HPDE6-E6E7 (cell line): Measurements from ENCODE around the gene MME.
"Not testable (repeated sequence)": the region's sequence is repeated elsewhere in the genome, so short reads cannot be mapped to it uniquely, and the experiment has no call there.

Experiments used
- DNase-seq: peaks from one replicate; pipeline ENCODE4 v3.0.0; 2011; ENCODE audit warnings: missing footprints; ENCODE audit errors: extremely low spot score

The MME gene

DNA sequence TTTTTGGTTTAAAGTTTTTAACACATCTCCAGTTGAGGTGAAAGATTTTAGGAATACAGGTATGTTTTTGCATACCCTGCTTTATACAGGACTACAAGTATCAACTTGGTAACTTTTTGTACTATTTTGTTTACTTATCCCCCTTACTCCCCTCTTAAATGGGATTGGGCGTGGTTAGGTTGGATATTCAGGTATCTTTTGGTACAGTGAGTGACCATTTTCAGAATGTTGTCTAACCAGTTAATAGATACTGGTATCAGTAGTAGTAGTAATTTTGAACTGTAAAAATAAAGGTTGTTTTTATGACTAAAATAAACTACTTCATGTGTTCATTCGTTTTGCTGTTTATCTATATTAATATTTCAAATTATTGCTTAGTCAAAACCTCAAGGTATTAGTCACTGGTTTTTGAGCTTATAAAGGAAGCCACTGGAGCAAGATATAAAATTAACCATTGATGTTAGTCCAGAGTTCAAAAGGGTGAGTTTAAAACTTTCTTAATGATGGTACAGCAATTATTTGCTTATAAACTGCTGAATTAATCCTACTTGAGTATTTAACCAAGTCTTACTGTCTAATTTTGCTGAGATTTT lies 3.3 kb downstream of the MME start:
- DNase-seq, result no peak

DNA sequence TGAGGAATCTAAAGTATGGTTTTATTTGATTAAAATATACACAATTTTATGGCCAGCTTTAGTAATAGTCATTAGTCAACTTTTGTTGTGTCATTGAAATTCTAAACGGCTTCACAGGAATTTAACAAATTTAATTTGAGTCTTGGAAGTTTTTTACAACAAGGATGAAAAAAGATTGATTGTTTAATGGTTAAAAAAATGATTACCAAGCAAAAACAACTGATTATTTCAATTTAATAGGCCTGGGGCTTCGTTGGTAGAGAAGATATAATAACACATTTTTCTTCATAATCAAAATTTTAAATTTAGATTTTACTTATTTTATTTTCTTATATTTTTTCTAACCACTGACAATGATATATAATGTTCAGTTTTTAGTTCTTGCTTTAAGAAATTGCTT lies 4.4 kb downstream of the MME start:
- no peak for DNase-seq

DNA sequence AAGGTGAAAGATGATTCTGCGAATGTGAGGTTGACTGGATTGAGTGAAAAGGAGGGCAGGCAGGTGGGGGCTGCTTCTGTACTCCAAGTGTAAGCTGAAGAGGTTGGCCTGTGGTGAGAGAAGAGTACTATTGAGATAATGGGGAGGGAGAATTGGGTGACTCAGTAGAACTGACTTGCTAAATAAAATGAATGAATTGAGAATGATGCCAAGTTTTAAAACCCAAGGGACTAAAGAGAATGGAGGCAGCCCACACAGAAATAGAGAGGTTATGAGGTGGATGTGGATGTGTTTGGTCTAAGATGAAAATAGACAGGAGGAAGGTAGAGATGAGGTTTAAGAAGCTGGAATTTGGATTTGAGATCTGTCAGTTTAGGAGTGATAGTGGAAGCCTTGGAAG lies 5.9 kb downstream of the MME start:
- DNase-seq, result no peak

DNA sequence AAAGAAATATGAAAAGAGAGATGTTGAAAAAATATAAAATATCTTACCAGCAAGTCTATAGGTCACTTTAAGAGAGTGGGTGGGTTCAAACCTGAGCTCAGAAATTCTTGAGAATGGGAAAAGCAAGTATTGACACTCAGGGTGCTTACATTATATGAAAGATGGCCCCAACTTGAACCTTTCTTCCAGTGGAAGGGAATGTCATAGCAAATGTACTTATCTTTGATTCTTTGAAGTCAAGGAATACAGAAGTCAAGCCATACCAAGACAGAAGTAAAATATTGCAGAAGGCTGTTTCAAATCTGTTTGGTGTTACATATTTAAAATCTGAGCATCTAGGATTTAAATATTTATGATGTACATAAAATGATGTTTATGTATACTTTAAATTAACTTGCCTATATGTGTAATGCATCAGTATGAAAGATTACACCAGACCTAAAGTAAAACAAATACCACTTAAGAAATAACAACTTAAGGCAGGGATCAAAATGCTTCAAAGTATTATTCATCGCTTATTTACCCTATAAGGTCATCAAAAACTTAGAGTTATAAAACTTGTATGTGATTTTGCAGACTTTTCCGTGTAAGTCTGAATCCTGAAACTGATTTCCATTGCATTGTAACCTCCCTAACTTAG lies 8.7 kb downstream of the MME start:
- no peak for DNase-seq

DNA sequence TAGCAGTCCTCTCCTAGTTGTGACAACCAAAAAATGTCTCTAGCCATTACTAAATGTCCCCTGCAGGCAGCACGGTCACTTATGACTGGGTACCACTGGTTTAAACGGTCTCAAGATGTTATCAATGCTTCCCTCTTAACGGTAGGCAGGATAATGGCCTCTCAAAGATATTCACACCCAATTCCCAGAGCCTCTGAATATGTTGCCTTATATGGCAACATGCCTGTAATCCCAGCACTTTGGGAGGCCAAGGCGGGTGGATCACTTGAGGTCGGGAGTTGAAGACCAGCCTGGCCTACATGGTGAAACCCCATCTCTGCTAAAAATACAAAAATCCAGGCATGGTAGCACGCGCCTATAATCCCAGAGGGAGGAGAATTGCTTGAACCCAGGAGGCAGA lies 9.4 kb downstream of the MME start:
- DNase-seq, result no peak

DNA sequence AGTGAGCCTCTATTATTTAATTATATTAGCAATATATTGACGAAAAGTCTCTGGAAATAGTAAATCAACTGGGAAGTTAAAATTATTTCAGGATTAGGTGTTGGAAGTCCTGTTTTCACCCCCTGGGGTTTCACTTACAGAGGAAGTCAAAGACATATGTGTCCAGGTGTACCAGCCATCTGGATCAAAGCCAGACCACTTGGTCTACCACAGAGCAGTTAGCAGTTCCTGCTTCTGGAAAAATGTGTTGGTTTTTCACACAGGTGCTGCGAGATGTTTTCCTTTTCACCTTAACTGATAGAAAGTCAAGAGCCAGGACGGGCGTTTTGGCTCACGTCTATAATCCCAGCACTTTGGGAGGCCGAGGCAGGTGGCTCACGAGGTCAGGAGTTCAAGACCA lies 13.1 kb downstream of the MME start:
- no peak for DNase-seq

DNA sequence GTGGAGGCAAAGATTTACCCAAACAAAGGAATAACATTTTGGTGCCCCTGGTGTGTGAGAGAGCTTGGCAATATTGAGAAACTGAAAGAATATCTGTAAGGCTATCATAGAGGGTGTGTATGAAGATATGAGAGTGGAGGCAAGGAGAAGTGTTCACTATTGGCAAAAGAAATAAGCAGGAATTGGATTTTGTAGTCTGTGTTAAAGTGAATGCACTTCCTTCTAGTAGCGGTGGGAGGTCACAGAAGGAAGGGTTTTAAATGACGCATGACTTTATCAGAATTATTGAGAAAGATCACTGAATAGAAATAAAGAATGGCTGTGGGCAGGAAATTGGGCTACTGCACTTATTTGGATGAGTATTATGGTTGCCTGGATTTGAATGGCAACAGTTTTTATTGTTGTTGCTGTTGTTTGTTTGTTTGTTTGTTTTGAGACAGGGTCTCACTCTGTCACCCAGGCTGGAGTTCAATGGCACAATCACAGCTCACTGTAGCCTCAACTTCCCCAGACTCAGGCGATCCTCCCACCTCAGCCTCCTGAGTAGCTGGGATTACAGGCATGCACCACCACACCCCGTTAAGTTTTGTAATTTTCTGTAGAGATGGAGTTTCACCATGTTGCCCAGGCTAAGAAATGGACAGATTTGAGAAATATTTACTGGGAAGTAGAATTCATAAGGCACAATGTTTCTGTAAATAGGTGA lies 16.3 kb downstream of the MME start:
- no peak for DNase-seq

DNA sequence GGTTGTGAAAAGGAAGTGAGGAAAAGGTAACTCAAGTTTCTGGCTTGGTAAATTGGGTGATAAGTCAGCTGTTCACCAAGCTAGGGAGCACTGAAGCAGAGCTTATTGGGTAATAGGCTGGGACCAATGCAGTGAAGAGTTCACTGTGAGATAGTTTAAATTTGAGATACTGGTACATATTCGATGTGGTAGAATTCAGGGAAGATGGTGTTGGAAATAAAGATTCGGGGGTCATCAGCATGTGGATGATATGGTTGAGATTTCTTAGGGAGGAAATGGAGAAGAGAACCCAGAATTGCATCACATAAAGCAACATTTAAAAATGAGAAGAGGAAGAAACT lies 16.9 kb downstream of the MME start:
- no peak for DNase-seq

DNA sequence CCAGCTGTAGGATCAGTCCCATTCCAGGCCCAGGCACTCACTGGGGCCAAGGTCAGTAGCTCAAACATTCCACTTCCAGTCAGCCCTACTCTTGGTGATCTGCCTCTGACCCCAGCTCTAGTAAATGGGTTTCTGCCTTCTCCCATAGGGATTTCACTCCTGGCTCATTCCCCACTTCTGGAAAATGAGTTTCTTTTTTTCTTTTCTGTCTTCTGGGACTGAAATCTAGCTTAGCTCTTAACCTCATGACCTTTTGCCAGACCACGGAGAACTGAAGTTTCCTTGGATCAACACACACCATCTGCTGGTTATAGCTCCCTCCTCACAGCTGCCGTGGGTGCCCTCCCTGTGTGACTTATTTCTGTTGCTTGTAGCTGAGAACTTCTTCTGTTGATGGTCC lies 21.3 kb downstream of the MME start:
- no peak for DNase-seq

DNA sequence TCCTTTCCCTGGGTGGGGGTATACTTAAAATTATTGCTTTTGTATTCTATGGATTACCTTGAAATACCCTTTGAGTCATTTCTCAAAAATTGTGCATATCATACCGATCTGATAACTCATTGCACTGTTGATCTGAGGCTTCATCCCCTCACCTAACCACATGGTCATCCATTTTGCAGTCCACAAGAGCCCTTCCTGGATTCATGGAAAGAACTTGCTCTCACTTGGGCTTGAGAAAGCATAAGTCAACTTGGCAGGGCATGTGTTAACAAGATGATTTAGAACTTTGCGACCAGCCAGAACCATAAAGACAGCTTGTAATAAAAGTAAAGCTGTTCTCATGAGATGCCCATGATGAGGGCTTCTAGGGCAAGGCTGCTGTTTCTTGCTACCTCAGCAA lies 22.2 kb downstream of the MME start:
- DNase-seq, result no peak

DNA sequence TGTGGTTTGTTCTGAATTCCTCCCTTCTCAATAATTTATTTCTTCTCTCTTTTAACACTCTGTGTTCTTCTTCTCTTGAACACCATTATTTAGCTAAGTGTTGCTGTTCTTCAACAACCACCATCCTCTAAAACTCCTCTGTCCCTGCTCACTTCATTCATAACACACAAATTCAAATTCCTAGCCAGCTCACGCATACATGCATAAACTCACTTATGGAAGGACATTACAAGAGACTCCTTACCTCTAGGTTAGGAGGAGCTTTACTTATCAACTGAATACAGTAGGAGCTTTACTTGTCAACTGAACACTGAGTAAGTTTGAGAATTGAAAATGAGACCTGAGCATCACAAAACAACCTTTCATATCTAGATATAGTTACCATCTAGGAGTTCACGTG lies 23.6 kb downstream of the MME start:
- DNase-seq, result no peak

DNA sequence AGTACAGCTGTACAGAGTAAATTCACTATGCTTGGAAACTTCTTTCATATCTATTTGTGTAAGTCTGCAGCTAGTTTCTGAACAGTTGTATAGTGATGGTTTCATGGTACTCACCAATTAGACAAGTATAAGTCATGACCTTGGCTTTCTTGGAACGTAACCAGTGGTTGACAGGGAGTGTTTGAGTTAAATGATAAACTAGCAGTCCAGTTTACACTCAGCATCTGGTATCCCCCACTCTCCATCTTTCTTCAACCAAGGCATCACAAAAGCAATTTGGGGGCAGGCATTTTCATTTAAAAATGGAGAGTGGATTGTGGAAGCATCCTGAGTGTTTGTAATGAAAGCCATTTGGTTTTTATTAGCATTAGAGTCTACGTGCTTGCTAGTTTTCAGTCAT lies 26.0 kb downstream of the MME start:
- no peak for DNase-seq

DNA sequence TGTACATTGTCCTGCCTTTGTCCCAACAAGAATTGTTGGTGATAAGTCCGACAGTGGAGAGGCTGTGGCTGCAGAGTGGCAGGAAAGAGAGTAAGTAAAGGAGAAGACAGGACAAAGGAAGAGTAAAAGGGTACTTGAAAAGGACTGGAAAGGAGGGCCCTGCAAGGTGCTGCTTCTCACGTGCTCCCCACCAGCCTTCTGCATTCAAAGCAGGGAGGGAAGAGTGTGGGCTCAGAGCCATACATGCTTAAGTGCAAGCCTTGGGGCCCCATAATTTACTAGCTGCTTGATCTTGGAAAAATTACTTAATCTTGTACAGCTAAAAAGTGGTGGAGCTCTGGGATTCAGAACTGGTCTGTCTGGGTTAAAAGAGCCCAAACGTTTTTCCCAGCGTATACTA lies 29.9 kb downstream of the MME start:
- DNase-seq, result no peak

DNA sequence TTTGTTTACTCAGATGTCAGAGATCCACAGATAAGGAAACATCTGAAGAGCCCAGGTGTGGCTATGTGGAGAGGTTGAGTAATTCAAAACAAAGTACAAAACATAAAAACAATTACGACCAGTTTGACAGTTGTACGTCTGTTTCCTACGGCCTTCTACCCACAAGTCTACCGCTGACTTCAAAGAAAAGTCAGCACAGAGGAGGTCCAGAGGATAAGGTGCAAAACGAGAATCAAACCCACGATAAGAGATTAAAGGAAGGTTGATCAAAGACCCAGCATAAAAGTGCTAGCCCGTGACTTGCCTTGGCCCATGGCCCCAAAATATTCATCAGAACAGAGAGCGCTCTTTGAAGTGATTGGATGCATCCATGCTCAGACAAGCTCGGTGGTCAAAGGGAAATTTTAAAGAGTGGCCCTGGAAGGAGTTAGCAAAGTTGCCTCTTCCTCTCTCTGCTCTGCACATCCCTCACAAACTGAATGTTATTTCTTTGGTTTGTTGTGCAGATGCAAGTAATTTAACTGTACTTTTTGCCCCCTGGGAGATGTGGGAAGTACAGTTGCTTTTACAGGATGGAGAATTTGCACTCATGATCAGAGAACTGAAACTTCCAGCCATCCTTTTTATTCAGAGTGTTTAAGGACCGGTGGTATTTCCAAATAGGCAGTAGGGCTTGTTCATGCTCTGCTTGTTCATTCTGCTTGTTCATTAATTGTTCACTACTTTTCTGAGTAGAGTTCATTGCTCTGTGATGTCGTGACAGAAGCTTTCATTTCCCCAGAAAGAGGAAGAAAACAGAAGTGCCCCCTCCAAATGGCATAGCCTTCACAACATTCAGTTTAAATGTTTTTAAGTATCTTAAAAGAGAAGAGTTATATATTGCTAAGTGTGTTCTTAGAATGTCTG lies 31.1 kb downstream of the MME start:
- DNase-seq, result no peak

DNA sequence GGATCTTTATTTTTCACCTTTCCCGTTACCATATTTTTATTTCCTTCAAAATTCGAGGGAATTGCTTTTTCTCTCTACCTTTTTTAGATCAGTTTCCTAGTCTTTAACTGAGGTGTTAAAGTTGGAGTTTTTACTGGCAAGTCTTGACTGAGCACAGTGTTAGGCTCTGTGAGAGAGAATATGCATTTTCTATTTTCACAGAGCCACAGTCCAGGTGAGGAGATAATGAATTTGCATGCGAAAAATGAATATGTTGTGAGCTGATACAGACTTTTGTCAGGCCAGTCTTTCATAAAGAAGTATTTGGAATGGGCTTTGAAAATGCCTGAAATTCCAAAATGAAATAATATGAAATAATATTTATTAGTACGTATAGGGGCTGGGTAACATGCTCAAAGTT lies 31.9 kb downstream of the MME start:
- DNase-seq, result no peak

DNA sequence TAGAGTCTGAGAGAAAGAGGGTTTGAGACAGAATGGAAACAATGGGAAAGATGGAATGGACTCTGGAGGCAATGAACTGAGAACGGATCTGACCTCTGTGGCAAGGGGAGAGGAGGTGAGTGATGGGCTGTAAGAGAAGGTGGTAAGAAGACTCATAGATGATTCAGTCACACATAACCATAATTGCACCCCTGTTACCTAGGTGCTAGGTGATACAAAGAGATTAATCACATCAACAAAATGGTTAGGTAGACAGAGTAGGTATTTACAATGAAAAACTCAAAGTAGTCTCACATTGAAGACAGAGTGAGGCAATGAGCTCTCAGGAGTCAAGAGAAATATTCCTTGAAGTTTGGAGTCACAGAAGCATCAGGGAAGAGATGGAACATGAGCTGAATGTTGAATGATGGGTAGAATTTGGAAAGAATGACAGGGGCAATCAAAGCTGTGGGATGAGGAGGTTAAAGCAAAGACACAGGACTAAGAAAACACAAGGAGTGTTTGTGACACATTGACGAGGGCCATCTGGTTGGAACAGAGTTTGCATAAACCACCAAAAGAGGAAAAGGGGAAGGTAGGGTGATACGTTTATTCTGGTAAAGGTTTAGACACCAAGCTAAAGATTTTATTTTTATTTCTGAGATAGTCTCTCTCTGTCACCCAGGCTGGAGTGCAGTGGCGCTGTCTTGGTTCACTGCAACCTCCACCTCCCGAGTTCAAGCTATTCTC lies 32.7 kb downstream of the MME start:
- peak; percentile 9 for DNase-seq

DNA sequence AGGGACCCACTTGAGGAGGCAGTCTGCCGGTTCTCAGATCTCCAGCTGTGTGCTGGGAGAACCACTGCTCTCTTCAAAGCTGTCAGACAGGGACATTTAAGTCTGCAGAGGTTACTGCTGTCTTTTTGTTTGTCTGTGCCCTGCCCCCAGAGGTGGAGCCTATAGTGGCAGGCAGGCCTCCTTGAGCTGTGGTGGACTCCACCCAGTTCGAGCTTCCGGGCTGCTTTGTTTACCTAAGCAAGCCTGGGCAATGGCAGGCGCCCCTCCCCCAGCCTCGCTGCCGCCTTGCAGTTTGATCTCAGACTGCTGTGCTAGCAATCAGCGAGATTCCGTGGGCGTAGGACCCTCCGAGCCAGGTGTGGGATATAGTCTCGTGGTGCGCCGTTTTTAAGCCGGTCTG lies 44.6 kb downstream of the MME start:
- not testable (repeated sequence) for DNase-seq

DNA sequence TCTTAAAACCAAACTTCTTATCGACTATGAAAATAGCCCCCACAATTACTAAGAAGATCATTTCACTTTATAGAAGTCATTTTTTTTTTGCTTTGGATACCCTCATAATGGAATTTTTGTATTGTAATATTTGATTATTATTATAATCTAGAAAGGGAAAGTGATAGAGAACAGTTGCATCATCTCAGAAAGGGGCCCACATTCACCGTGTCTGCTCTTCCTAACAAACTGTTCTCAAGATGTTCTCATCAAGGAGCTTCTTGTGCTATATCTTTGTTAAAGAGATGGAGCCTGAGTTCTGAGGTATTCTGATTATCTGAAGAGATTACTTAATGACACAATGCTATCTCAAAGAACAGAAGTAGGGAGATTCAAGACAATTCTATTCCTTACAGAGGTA lies 49.3 kb downstream of the MME start:
- no peak for DNase-seq

DNA sequence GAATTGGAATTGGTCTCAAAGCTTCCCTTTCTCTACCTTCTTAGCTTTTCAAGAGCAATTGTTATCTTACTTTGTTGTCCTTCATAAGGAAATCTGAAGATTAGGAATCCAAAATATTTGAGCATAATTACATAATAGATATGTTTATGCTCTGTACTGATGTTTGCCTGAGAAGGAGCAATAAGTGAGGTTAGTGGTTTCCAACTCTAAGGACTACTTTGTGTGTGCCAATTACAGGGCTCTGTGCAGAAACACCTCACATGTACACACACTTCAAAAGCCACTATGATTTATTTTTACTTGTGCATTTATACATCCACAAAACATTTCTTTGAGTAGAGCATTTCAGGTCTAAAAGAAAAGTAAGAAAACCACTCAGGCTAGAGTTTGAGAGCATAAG lies 49.9 kb downstream of the MME start:
- DNase-seq, result no peak

DNA sequence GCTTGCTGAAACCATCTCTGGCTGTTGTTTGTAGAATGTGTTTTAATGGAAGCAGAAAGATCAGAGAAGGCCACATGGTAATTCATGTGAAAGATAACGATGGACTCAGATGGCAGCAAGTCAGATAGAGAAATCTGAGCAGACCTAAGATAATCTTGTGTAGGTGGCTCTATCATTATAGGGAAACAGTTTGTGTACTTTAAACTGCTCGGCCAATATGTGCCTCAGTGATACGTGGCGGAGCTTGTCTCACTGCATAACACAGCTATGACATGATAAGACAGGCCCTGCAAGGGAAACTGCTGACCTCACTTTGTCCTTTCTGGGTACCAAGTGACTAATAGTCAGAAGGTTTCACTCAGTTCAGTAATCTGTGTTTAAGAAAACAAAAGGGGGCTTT lies 51.0 kb downstream of the MME start:
- DNase-seq, result peak; percentile 74

DNA sequence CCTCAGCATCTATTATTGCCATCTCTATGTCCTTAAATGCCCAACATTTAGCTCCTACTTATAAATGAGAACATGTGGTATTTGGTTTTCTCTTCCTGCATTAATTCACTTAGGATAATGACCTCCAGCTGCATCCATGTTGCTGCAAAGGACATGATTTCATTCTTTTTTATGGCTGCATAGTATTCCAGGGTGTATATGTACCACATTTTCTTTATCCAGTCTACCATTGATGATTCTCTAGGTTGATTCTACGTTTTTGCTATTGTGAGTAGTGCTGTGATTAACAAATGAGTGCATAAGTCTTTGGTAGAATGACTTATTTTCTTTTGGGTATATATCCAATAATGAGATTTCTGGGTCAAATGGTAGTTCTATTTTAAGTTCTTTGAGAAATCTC lies 54.2 kb downstream of the MME start:
- DNase-seq, result not testable (repeated sequence)

DNA sequence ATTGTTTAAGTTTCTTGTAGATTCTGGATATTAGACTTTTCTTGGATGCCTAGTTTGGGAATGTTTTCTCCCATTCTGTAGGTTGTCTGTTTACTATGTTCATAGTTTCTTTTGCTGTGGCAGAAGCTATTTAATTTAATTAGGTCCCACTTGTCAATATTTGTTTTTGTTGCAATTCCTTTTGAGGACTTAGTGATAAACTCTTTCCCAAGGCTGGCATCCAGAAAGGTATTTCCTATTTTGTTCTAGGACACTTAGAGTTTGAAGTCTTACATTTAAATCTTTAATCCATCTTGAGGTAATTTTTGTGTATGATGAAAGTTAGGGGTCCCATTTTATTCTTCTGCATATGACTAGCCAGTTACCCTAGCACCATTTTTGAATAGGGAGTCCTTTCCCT lies 54.9 kb downstream of the MME start:
- no peak for DNase-seq
